GM19372 (cell line): ENCODE results near the gene PRPF31.
A peak's percentile ranks its signal among the peaks of the same experiment; 100 is the strongest.
"Not testable (repeated sequence)": the region's sequence is repeated elsewhere in the genome, so short reads cannot be mapped to it uniquely, and the experiment has no call there.

ENCODE experiments used
- ATAC-seq: cut with Tn5 transposase; IDR thresholded peaks from one replicate; pipeline ENCODE4 v1.9.1; 2021; ENCODE audit warnings: mild to moderate bottlenecking, low read depth, moderate library complexity; ENCODE audit not compliant: unreplicated experiment

PRPF31 gene, protein sequence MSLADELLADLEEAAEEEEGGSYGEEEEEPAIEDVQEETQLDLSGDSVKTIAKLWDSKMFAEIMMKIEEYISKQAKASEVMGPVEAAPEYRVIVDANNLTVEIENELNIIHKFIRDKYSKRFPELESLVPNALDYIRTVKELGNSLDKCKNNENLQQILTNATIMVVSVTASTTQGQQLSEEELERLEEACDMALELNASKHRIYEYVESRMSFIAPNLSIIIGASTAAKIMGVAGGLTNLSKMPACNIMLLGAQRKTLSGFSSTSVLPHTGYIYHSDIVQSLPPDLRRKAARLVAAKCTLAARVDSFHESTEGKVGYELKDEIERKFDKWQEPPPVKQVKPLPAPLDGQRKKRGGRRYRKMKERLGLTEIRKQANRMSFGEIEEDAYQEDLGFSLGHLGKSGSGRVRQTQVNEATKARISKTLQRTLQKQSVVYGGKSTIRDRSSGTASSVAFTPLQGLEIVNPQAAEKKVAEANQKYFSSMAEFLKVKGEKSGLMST

DNA sequence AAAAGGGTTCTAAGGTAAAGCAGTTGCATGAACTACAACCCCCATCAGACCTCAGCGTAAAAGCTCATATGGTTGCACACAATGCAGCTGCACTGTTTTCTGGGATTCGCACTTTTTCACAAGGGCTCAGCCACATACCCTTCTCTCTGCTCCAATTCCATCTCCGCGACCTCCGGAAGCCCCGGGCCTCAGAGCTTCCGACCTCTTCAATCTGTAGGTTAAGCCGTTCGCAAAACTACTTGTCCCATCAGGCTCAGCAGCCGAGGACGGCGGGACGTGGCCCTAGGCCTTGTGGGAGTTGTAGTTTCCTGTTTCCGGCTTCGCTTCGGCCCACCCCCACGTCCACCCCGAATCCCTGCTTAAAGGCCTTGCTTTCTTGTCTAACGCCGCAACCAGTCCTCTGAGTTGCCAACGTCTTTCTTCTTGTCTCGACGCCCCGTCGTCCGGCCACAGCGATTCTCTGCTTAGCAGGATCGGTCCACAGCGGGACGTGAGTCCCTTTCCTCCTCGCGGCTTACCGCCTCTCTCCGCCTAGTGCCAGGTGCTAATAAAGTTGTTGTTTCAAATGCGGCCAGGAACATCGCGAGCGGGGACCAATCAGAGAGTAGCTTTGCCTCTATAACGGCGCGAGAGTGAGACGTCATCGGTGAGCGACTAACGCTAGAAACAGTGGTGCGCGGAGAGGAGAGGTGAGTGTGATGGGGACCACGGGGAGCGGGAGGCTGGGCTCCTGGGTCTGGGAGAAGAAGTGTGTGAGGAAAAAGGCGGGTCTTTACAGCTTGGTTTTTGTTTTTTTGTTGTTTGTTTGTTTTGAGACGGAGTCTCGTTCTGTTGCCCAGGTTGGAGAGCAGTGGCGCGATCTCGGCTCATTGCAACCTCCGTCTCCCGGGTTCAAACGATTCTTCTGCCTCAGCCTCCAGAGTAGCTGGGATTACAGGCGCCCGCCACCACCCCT lies at the start of gene PRPF31, which contains the start of gene TFPT:
PRPF31 (plus strand) TSS at position 646 of the 955 bp plus-strand sequence. CDS start 2,525 bp downstream, outside the sequence.
TFPT (minus strand) TSS at position 549 of the 955 bp plus-strand sequence; CDS start at position 161, 388 bp downstream.
- peak; percentile 81 for ATAC-seq

DNA sequence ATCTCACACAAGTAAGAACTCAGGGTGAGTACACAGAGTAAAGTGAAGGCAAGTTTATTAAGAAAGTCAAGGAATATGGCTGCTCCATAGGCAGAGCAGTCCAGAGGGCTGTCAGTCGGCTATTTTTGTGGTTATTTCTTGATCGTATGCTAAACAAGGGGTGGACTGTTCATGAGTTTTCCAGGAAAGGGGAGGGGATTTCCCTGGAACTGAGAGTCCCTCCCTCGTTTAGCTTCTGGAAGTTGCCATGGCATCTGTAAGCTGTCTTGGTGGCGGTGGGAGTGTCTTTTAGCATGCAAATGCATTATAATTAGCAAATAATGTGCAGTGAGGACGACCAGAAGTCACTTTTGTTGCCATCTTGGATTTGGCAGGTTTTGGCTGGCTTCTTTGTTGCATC lies 46.1 kb upstream of the PRPF31 start:
- ATAC-seq = no peak

- ATAC-seq = no peak
These were observed 41.7 kb upstream of the PRPF31 start for GRCh38 chr19:54073829-54074228.

GRCh38 chr19:54074851-54075250 lies 40.7 kb upstream of the PRPF31 start:
- no peak for ATAC-seq

DNA sequence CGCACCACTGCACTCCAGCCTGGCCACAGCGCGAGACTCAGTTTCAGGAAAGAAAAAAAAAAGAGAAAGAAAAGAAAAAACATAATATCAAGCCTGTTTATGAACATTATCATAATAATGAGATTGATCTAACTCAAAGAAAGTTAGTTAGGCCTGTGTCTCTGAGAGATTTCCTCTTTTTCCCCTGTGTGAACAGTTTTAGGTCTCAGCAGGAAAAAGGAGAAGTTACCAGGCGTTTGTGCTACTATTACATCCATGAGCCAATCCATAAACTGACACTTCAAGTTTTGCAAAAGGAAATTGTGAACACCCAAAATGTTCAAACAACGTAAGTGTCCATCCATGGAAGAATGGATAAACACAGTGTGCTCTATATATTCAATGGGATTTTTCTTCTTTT lies 38.2 kb upstream of the PRPF31 start:
- no peak for ATAC-seq

GRCh38 chr19:54081032-54081431 lies 34.5 kb upstream of the PRPF31 start, which contains the start of gene TARM1:
Gene TARM1 (minus strand): TSS chr19:54081365. CDS start chr19:54081340, 25 bp downstream.
- no peak for ATAC-seq

- ATAC-seq = no peak
These were observed 31.1 kb upstream of the PRPF31 start for GRCh38 chr19:54084410-54084809.

GRCh38 chr19:54094426-54095000 lies 21.0 kb upstream of the PRPF31 start:
- no peak for ATAC-seq

DNA sequence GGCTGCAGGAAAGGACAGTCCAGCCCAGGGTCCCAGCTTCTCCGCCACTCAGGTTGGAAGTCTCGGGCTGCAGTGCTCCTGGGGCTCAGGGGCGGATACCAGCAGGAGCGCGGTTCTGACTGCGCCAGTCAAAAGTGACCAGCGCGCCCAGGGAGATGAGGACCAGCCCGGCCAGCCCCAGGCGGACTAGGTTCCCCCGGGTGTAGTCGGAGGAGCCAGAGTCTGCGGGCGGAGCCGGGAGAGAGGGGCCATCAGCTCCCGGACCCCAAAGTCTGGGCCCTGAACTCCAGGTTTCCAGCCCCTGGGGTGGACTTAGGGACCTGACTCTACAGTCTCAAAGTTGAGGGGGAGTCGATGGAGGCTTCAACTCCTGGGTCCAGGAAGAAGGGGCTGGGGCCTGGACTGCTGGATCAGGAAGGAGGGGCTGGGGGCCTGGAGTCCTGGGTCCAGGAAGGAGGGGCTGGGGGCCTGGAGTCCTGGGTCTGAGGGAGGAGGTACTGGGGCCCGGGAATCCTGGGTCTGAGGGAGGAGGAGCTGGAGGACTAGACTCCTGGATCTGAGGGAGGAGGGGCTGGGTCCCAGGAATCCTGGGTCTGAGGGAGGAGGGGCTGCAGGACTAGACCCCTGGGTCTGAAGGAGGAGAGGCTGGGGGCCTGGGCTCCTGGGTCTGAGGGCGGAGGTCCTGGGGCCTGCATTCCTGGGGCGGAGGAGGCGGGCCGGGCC lies 20.3 kb upstream of the PRPF31 start:
- ATAC-seq = no peak

GRCh38 chr19:54095859-54096616 lies 19.5 kb upstream of the PRPF31 start:
- ATAC-seq = not testable (repeated sequence)

- no peak for ATAC-seq
These were observed 18.9 kb upstream of the PRPF31 start for GRCh38 chr19:54096617-54097106.

DNA sequence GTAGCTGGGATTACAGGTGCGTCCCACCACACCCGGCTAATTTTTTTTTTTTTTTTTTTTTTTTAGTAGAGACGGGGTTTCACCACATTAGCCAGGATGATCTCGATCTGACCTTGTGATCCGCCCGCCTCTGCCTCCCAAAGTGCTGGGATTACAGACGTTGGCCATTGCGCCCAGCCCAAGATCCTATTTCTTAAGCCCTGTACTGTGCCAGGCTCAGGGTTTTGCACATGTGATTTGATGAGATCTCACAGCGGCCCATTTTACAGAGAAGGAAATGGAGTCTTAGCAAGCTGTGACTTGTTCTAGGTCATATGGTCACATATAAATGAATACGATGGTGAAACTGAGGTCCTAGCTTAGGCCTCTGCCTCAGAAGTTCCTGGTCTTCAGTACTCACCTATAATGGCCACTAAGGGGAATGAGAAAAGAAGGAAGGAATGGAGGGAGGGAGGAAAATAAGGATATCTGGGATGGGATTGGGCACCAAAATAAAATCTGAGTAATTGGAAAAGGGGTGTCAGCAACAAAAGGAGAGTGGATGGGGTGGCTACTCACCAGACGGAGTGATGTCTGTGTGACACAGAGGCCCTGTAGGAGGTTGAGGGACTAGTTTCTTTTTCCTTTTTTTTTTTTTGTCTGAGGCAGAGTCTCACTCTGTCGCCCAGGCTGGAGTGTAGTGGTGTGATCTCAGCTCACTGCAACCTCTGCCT lies 16.2 kb upstream of the PRPF31 start:
- no peak for ATAC-seq

GRCh38 chr19:54099903-54100255 lies 15.7 kb upstream of the PRPF31 start:
- not testable (repeated sequence) for ATAC-seq

DNA sequence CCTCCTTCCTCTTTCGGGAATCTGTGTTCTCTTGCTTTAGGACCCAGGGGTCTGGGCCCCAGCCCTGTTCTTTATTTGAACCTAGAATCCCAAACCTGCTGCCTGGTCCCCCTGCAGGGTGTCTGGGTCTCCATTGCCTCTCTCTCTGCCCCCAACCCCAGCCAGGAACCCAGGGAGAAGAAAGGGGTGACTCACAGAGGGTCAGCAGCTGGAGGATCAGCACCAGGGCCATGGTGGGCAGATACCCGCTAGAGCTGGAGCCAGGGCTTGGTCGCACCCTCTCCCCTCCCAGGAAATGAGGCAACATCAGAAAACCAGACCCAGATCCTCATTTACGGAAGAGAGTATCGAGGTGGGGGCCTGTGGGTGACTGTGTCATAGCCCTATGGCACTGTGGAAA lies 15.0 kb upstream of the PRPF31 start, which contains the start of gene OSCAR:
OSCAR (minus strand) TSS at position 243 of the 400 bp plus-strand sequence; CDS start at position 232, 11 bp downstream.
- no peak for ATAC-seq

DNA sequence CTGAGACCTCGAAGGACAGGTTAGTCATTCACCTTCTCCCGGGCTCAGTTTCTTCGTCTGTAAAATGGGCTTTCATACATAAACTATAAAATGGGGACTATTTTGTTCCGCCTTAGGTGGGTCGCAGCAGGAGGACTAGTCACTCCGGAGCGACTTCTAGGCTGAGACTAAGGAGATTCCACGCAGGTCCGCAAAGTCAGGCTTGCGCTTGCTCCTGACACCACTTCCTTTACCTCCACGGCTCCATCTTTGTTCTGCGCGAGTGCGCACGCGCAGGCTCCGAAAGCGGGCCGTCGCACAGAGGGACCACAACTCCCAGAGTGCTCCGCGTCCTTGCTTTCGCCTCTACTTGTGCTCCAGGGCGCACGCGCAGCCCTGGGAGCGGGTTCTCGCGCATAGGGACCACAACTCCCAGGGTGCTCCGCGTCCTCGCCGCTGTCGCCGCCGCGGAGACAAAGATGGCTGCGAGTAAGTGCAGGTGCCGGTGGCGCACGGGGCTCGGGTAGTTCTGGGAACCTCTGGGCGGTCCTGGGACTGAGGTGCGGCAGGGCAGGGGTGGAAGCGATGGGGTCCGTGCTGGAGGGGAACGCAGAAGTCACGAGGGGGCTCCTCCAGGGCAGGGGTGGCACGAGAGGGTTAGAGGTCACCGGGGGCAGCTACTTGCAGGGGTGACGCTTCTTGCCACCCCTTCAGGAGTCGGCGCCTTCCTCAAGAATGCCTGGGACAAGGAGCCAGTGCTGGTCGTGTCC lies 13.0 kb upstream of the PRPF31 start, which contains the start of gene NDUFA3:
NDUFA3 (plus strand) TSS at position 435 of the 749 bp plus-strand sequence; CDS start at position 459, 24 bp downstream.
- peak; percentile 98 for ATAC-seq

GRCh38 chr19:54104998-54105715 lies 10.4 kb upstream of the PRPF31 start:
- no peak for ATAC-seq

DNA sequence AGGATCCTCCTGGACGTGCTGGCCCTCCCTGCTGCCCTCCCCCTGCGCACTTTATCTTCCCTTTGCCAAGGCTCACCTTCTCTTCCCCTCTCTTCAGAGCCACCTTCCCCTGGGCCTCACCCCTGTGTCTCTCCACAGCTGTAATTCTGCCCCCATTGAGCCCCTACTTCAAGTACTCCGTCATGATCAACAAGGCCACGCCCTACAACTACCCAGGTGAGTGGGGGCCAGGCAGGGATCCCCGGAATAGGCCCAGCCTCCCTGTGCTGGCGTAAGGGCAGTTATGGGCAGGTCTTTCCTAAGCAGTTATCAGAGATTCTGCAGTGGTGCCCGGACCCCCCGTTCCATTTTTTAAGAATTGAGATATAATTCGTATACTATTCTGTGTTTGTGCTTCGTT lies 9.8 kb upstream of the PRPF31 start:
- ATAC-seq = no peak
